ENCODE measurements around the gene ROPN1B.
"Not testable (repeated sequence)": the region's sequence is repeated elsewhere in the genome, so short reads cannot be mapped to it uniquely, and the experiment has no call there.

Gene ROPN1B

DNA sequence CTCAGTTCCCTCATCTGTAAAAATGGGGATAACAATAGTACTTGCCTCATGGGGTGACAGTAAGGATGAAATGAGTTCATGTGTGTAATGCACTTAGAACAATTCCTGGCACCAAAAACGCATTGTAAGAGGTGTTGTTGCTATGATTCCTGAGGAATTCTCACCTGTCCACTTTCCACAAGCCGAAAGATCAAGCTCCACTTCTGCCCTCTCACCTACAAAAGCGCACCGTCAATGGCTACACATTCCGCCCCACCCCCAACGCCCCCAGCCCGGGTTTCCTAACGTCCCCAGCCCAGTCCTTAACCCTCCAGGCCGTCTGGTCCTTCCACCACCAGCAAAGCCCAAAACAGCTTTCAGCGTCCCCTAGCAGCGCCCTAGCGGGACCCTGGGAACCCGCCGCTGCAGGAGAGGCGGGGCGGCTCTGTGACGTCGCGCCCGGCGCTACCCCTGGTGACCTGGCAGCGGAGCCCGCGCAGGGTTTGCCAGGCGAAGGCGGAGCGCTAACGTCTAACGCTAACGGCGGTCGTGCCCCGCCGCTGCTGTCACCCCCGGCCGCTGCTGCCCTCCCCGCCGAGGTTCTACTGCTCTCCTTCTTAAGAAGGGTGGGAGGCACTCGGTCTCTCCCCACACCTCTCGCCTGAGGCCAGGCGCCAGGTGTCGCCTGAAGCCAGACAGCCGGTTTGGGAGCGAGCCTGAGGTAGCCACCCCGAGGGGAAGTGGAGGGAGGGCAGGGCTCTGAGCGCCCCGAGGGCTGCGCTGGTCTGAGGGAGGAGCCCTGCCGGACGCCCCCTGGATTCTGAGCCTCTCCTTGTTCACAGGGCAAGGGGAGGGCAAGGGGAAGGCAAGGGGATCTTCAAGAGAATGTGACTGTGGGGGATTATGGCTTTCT, at the start of gene ROPN1B:
TSS of gene ROPN1B (plus strand) at position 478 of the 892 bp plus-strand sequence. CDS start 2,877 bp downstream, outside the sequence.
- DNase-seq, result not testable (repeated sequence)

DNA sequence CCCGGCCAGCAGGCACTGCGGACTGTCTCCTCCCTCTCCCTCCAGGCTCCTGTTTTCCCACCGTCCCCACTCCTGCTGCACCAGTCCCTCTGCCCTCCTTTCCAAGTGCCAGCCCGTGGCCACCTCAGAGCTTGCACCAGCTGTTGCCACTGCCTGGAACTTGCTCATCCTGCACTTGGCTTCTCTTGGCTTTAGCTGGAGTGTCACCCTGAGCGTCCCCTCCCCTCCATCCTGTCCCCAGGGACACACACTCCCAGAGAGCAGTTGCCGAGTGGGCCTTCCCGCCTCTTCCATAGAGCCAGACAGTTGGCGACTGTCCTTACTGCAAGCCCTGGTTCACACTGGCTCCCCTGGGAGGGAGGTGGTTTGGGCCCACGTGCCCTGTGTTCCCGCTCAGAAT, 48.8 kb upstream of the ROPN1B start:
- not testable (repeated sequence) for DNase-seq

DNA sequence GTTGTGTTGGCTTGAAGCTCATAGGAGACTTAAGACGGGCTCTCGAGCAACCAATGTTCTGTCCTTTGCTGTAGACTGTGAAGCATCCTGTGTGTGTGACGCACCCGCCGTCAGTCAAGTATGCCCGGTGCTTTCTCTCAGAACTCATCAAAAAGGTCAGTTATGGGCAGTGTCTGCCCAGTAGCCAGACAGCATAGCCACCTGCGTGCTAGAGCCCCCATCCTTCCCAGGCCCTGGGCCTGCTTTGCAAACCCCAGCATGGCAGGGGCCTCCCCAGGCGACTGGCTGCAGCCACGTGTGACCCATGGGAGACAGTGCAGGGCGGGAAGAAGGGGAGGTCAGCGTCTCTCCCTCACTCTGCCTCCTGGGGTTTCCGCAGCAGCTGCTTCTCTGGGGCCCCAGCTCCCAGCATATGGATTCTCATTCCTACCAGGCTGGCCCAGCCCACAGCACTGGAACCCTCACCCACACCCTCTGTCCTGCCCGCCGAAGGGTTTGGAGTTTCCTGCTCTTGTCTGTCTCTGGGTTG, 48.2 kb upstream of the ROPN1B start:
- DNase-seq, result not testable (repeated sequence)

DNA sequence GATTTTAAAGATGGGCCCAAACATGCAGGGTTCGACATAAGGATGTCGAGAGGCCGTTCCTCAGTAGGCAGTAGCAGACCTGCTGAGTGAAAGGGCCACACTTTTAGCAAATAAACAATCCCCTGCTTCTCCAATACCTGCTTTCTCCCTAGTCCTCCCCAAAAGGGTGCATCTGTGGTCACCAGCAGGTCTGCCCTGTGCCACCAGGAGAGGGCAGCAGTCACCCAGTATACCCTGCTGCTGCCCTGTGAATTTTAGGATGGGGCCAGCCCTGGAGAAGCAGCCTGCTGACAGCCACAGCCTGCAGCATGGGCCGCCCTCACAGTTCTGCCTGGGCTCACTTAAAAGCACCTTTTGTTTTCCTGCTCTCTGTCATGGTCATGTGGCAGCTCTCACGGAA, 47.3 kb upstream of the ROPN1B start:
- peak; percentile 41 for DNase-seq

GRCh38 chr3:125923324-125924115, 45.5 kb upstream of the ROPN1B start:
- not testable (repeated sequence) for DNase-seq

DNA sequence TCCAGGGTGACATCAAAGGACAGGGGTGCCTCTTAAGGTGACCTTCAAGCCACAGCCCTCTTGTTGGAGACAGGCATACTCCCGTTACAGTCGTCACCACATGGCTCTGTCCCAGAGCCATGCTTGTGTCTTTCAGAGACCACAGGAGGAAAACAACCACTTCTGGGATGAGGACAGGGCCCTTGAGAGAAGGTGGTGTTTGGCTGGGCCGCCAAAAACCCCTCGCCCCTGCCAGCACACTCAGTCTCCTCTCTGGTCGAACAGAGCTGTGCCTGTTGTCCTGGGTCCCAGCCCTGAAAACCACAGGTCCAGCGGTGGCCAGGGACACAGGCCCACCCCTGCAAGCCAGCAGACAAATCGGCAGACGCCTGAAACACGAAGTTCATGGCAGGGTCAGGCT, 44.7 kb upstream of the ROPN1B start:
- not testable (repeated sequence) for DNase-seq

GRCh38 chr3:125925727-125926126, 43.3 kb upstream of the ROPN1B start:
- not testable (repeated sequence) for DNase-seq

GRCh38 chr3:125928771-125929545, 40.0 kb upstream of the ROPN1B start:
- DNase-seq, result peak; percentile 51

GRCh38 chr3:125929765-125930164, 39.2 kb upstream of the ROPN1B start:
- not testable (repeated sequence) for DNase-seq

DNA sequence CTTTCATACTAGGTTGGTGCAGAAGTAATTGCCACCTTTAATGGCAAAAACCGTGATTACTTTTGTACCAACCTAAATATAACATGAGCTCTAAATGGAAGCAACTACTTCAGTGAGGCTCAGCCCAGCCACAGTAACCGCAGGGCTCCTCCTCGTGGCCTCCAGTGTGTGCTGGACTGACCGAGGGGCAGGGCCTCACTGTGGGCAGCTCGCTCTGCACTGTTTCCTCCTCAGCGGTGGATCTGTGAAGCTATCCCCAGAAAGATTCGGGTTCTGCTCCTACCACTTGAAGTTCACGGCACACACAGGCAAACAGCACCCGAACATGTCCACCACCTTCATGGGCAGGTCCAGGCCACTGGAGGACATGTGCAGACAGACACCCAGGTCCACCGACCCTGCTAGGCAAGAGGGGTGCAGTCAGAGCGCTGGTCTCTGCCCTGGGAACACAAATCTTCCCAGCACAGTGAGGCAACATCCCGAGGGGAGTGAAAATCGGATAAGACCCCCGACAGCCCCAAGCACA, 37.6 kb upstream of the ROPN1B start:
- not testable (repeated sequence) for DNase-seq

DNA sequence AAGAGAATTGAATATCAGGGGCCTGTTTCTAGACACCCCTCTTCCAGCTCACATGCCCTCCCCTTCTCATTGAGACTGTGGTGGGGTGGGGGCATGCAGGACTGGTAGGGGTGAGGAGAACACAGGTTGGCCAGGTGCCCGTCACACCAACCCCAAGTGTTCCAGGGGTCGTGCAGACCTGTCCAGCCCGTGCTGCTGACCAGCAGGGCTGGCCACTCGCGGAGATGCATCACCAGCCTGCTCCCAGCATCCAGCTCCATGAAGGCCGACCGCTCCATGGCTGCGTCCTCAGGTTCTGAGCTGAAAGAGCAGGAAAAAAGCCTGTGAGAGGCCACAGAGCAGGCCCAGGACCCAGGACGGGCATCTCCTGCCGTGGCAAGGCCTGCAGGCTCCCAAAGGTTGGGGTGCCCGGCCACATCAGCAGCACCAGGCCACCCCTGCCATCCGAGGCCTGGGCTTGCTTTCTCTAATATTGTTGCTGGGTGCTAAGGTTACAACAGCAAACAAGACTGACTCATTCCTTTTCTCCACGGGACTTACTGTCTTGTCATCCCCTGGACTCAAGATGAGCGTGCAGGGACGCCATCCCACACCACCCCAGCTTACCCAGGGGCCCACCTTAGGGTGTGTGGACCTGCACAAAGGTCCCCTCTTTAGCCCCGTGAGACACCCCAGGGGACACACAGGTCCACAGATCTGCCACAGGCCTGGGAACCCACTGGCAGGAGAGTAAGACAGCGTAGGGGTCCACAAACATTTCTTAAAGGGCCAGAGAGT, 35.4 kb upstream of the ROPN1B start:
- not testable (repeated sequence) for DNase-seq

- not testable (repeated sequence) for DNase-seq
These were observed 33.6 kb upstream of the ROPN1B start for GRCh38 chr3:125935252-125935874.

DNA sequence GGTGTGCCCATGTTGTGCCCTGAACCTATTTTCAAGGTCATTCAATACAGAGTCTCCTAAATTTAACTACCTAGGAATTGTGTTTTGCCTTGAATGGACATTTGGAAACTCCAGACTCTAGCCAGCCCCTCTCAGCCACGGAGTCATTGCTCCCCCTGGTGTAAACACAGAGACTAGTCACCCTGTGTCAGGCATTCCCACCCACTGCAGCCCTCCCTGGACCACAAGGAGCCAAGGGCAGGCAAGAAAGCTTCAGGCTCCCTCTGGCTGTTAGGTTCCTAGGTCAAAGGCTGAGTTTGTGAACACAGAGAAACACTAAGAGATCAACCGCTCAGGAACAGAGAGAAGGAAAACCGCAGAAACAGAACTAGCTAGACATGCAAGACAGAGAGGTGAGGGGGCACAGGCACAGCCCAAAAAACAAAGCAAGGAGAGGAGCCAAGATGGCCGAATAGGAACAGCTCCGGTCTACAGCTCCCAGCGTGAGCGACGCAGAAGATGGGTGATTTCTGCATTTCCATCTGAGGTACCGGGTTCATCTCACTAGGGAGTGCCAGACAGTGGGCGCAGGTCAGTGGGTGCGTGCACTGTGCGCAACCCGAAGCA, 32.7 kb upstream of the ROPN1B start:
- DNase-seq, result not testable (repeated sequence)

DNA sequence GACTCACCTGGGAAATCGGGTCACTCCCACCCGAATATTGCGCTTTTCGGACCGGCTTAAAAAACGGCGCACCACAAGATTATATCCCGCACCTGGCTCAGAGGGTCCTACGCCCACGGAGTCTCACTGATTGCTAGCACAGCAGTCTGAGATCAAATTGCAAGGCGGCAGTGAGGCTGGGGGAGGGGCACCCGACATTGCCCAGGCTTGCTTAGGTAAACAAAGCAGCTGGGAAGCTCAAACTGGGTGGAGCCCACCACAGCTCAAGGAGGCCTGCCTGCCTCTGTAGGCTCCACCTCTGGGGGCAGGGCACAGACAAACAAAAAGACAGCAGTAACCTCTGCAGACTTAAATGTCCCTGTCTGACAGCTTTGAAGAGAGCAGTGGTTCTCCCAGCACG, 32.1 kb upstream of the ROPN1B start:
- DNase-seq, result not testable (repeated sequence)

DNA sequence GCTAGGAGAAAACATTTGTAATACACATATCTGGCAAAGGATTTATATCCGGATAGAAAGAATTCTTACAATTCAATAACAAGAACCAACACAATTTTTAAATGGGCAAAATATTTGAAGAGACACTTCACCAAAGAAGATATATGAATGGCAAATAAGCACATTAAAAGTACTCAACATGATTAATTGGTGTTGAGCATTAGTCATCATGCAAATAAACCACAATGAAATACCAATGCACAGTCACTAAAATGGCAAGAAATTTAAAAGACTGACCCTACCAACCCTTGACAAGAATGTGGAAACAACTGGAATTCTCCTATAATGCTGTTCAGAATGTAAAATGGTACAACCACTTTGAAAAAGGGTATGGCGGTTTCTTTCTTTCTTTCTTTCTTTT, 21.2 kb upstream of the ROPN1B start:
- DNase-seq, result not testable (repeated sequence)

GRCh38 chr3:125948901-125949300, 20.1 kb upstream of the ROPN1B start:
- not testable (repeated sequence) for DNase-seq

DNA sequence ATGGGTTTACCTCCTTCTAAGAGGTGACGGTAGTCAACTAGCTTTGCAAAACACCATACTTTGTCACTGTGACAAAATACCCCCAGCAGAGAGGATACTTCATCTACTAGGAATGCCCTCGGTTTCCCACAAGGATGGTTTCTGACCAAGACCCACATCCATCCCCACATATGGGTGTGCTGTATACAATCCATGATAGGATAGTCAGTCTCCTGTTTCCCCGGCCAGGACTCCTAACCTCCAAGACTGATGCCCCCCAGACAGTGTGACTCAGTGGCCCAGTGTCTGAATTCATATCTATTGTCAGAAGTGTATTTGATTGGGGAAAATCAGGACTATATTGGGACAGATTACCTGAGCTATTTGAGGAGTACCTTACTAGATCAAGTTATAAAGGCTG, 17.8 kb upstream of the ROPN1B start:
- not testable (repeated sequence) for DNase-seq

DNA sequence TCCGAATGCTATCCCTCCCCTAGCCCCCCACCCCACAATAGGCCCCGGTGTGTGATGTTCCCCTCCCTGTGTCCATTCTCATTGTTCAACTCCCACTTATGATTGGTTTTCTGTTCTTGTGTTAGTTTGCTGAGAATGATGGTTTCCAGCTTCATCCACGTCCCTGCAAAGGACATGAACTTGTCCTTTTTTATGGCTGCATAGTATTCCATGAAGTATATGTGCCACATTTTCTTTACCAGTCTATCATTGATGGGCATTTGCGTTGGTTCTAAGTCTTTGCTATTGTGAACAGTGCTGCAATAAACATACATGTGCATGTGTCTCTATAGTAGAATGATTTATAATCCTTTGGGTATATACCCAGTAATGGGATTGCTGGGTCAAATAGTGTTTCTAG, 12.0 kb upstream of the ROPN1B start:
- DNase-seq, result not testable (repeated sequence)

DNA sequence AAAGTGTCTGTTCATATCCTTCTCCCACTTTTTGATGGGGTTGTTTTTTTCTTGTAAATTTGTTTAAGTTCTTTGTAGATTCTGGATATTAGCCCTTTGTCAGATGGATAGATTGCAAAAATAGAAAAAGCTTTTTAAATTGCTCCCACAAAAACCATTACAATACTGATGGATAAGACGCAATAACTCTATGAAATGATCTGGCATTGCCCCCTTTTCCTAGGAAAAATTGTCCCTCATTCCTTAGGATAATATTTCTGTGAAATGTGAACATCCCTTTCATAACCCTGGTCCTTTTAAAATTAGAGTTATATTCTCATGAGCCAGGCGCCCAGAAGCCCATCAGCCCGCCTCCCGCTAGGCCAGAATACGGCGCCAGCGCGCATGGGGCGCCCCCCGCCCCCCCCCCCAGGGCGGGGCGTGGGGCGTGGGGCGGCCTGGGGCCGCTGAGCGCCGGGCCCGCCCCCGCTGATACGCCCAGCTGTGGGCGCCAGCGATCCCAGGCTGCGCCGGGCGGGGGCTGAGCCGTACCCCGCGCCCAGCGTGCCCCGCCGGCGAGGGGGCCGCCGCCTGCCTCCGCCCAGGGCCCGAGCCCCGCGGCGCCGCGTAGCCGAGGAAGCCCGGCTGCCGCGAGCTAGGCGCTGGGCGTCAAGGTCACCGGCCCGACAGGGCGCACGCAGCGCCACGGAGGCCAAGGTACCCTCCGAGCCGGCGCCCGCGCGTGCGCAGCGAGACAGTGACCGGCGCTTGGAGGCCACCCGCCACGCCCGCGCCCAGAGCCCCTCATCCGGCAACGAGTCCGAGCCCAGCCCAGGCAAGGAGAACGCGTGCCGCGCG, 11.1 kb upstream of the ROPN1B start:
- no peak for DNase-seq

Data from stimulated activated naive CD4-positive, alpha-beta T cell treated with Interleukin-2 at 50 U/mL for 16 hours (primary cell).